Measurements from ENCODE around the gene LRP4. TPM values are rescaled to one million over a fixed set of nuclear protein-coding genes. Genes with fewer than 3 reads are reported as not detected.

The LRP4 gene
- total and polyA plus RNA-seq, 11 donors = 9.1 to 29.1 (median 18.6) TPM

DNA sequence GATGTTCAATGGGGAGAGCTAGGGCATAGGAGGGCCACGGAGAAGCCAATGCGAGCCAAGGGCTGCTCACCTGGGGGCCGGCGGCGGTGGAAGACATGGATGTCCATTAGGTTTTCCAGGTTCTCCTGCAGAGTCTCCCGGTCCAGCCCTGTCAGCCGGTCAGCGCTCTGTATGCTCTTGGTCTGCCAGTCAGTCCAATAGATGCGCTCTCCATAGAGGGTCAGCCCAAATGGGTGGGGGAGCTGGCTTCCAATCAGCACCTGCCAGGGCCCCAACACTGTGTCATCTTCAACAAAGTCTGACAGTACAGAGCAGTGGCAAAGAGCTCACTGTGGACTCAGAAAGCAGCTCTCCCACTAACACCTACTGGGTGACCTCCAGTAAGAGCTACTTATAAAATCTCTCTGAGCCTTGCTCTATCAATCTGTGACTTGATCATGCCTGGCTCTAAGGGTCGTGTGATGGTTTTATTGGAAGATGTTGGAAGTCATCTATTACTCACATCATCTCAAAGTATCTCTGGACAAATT lies 39.2 kb downstream of the LRP4 start:
- no peak overlapping the region for H3K27ac ChIP-seq
- DNase-seq (no peak), ATAC-seq (no peak)
- no peak overlapping the region for H3K4me3 ChIP-seq
- H3K36me3 ChIP-seq = peaks cover 0 to 81% (median 54%) of the 10 kb centered on the region in 9 donors
- intact Hi-C loops (cut with DNase I) = no loop called here
- H3K4me1 ChIP-seq = no peaks in the 10 kb centered on the region
- H3K27me3 ChIP-seq = no peaks in the 10 kb centered on the region
- 87 to 98% (median 97%) methylated on average over 10 of the region's 10 CpGs for WGBS, 4 donors
- TF ChIP-seq, protein P1, sequence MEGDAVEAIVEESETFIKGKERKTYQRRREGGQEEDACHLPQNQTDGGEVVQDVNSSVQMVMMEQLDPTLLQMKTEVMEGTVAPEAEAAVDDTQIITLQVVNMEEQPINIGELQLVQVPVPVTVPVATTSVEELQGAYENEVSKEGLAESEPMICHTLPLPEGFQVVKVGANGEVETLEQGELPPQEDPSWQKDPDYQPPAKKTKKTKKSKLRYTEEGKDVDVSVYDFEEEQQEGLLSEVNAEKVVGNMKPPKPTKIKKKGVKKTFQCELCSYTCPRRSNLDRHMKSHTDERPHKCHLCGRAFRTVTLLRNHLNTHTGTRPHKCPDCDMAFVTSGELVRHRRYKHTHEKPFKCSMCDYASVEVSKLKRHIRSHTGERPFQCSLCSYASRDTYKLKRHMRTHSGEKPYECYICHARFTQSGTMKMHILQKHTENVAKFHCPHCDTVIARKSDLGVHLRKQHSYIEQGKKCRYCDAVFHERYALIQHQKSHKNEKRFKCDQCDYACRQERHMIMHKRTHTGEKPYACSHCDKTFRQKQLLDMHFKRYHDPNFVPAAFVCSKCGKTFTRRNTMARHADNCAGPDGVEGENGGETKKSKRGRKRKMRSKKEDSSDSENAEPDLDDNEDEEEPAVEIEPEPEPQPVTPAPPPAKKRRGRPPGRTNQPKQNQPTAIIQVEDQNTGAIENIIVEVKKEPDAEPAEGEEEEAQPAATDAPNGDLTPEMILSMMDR (IDR thresholded peaks at IDR 0.05) = no peak
- TF ChIP-seq POLR2A (IDR thresholded peaks at IDR 0.05) = no peak
- no peaks in the 10 kb centered on the region for H3K9me3 ChIP-seq

DNA sequence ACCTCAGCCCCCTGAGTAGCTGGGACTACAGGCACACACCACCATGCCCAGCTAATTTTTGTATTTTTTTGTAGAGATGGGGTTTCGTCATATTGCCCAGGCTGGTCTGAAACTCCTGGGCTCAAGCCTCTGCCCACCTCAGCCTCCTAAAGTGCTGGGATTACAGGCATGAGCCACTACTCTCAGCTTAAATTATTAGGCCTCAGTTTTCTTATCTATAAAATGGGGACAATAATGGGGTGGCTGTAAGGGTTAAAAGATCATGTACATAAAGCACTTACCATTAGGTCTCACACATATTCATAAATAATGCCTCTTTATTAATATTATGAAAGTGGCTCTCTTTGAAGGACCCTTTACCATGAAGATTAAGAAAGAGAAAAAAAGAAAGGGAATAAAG lies 40.8 kb downstream of the LRP4 start:
- H3K4me3 ChIP-seq = no peak overlapping the region
- ATAC-seq (no peak), DNase-seq (no peak)
- H3K27me3 ChIP-seq = no peaks in the 10 kb centered on the region
- 95 to 100% (median 98%) methylated on average over 1 of the region's 1 CpG for WGBS, 4 donors
- H3K36me3 ChIP-seq = peaks cover 0 to 82% (median 57%) of the 10 kb centered on the region in 9 donors
- no peaks in the 10 kb centered on the region for H3K9me3 ChIP-seq
- intact Hi-C loops (cut with DNase I) = no loop called here
- no peak for TF ChIP-seq POLR2A (IDR thresholded peaks at IDR 0.05)
- TF ChIP-seq, protein P1 (IDR thresholded peaks at IDR 0.05) = no peak
- no peak overlapping the region for H3K27ac ChIP-seq
- no peaks in the 10 kb centered on the region for H3K4me1 ChIP-seq

DNA sequence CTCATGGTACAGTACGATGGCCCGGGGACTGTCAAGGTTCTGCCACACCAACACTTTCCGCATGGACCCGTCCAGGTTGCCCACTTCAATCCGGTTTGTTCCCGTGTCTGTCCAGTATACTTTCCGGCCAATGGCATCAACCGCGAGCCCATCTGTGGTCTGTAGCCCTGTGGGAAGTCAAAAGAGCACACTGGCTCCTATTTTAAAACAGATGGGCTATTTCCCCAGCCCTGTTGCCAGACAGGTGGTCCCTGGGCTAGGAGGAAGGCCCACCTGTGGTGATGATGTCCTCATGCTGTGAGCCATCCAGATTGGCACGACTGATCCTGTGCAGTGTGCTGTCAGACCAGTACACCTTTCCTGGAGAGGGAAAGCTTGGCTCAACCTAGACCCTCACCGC lies 41.9 kb downstream of the LRP4 start:
- Histone ChIP-seq H3K36me3 (peaks cover 0 to 85% (median 60%) of the 10 kb centered on the region in 9 donors), H3K27ac (no peak overlapping the region), H3K4me1 (no peaks in the 10 kb centered on the region), H3K4me3 (no peak overlapping the region), H3K27me3 (no peaks in the 10 kb centered on the region), H3K9me3 (no peaks in the 10 kb centered on the region)
- no peak for DNase-seq
- intact Hi-C loops (cut with DNase I) = no loop called here
- WGBS, 4 donors = 92 to 97% (median 93%) methylated on average over 11 of the region's 11 CpGs
- TF ChIP-seq, protein P1 (IDR thresholded peaks at IDR 0.05) = no peak
- no peak for TF ChIP-seq POLR2A (IDR thresholded peaks at IDR 0.05)
- ATAC-seq = no peak

DNA sequence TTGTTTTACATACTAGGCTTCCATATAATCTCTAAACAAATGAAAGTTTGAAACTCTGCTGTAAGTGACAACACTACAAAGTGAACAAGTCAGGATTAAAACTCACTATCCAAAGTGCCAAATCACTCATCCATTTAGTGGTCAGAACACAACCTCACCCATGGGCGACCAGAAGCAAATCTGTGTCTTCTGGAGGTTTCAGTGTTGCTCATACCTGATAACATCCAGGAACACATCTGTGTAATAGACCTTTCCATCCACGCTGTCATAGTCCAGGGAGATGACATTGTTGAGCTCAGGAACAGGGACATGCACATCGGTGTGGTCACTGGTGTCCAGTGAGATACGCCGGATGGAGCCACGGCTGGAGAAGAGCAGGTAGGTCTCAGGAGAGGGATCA lies 43.8 kb downstream of the LRP4 start:
- peaks cover 0 to 94% (median 65%) of the 10 kb centered on the region in 9 donors for H3K36me3 ChIP-seq
- H3K9me3 ChIP-seq = no peaks in the 10 kb centered on the region
- TF ChIP-seq, protein P1 (IDR thresholded peaks at IDR 0.05) = no peak
- TF ChIP-seq POLR2A (IDR thresholded peaks at IDR 0.05) = no peak
- H3K4me1 ChIP-seq = no peaks in the 10 kb centered on the region
- no peak overlapping the region for H3K27ac ChIP-seq
- intact Hi-C loops (cut with DNase I) = no loop called here
- H3K27me3 ChIP-seq = no peaks in the 10 kb centered on the region
- 93 to 94% (median 93%) methylated on average over 6 of the region's 6 CpGs for WGBS, 4 donors
- DNase-seq (no peak), ATAC-seq (no peak)
- H3K4me3 ChIP-seq = no peak overlapping the region
